HepG2 (cell line): ENCODE results near the gene NKAIN2.

Source experiments
- BCL6 ChIP-seq: IDR thresholded peaks from 2 replicates; pipeline ENCODE4 v1.6.1; 2016; ENCODE audit warnings: missing genetic modification reagents, missing compliant biosample characterization
- ERF ChIP-seq: IDR thresholded peaks from 2 replicates; pipeline ENCODE4 v1.6.1; 2018; ENCODE audit warnings: missing biosample characterization, missing genetic modification reagents
- POLR2A ChIP-seq, 2 experiments: IDR thresholded peaks; 2 replicates each; pipeline ENCODE4 v1.6.1; 2011; ENCODE audit warnings: low read depth in 2 of 2, low read length in 2 of 2, mild to moderate bottlenecking in 1 of 2, moderate library complexity in 1 of 2; ENCODE audit not compliant: insufficient read depth in 1 of 2
- RORA ChIP-seq: sonication (generic); formaldehyde crosslinking; IDR thresholded peaks from 2 replicates; pipeline ENCODE4 v1.5.0; 2020; ENCODE audit warnings: mild to moderate bottlenecking, missing genetic modification reagents, moderate library complexity
- SP1 ChIP-seq, 2 experiments: fragments of 450-650 bp in 1 of 2; sonication (generic) in 1 of 2; formaldehyde crosslinking in 1 of 2; IDR thresholded peaks; 2 replicates each; pipeline versions ENCODE4 v1.4.0 to v1.6.1; 2016 to 2020; ENCODE audit warnings: missing genetic modification reagents in 1 of 2
- TGIF2 ChIP-seq: IDR thresholded peaks from 2 replicates; pipeline ENCODE4 v1.6.1; 2016; ENCODE audit warnings: control low read depth, missing compliant biosample characterization
- TRIM24 ChIP-seq: sonication (generic); formaldehyde crosslinking; IDR thresholded peaks from 2 replicates; pipeline ENCODE4 v1.8.0; 2022; ENCODE audit warnings: mild to moderate bottlenecking, missing genetic modification reagents
- ZFP82 ChIP-seq: sonication (generic); formaldehyde crosslinking; IDR thresholded peaks from 2 replicates; pipeline ENCODE4 v1.5.1; 2020; ENCODE audit warnings: mild to moderate bottlenecking, missing genetic modification reagents, borderline replicate concordance
- ZNF619 ChIP-seq: sonication (generic); formaldehyde crosslinking; IDR thresholded peaks from 2 replicates; pipeline ENCODE4 v1.4.0; 2020; ENCODE audit warnings: mild to moderate bottlenecking, missing genetic modification reagents
- TF ChIP-seq, protein P1 (sequence below): sonication (generic); formaldehyde crosslinking; IDR thresholded peaks from 2 replicates; pipeline ENCODE4 v1.5.0; 2020; ENCODE audit warnings: mild to moderate bottlenecking, missing genetic modification reagents, moderate library complexity
- TF ChIP-seq, protein P2 (sequence below): fragments of 450-650 bp; IDR thresholded peaks from 2 replicates; pipeline ENCODE4 v1.6.1; 2016
- TF ChIP-seq, protein P3 (sequence below): sonication (generic); formaldehyde crosslinking; conservative IDR thresholded peaks from 2 replicates; pipeline ENCODE4 v1.4.0; 2020; ENCODE audit warnings: missing genetic modification reagents

DNA sequence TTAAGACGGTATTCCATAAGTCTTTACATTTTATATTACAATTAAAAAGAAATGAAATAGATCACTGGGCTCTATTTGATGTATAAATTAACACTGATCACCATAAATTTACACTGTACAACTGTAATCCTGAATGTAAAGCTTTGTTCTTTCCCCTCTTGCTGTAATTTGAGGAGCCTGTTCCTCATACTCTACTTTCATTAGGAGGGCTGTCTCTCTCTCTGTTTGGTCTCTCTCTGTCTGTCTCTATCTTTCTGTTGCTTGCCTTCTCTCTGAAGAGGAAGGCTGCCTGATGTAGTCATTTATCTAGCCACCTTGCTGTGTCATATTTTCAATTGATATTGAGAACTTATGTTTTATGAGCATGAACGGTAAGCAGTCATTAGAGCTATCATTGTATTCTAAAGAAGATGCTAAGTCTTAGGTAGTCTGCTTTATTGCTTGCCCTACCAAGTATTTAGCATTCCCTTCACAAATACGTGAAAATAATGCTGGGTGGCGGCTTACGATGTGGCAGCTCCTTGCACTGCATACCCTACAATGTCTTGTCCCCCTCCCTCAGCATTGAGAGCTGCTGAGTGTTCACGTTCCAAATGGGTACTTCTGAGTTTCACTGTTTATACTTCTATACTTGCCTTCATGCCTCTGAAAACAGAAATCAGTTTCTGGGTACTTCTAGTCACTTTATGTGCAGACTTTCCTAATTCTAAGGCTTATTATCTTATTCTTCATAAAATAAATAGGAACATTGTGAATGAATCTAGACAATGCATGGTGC is 205.5 kb downstream of the NKAIN2 start:
- TF ChIP-seq, protein P1, sequence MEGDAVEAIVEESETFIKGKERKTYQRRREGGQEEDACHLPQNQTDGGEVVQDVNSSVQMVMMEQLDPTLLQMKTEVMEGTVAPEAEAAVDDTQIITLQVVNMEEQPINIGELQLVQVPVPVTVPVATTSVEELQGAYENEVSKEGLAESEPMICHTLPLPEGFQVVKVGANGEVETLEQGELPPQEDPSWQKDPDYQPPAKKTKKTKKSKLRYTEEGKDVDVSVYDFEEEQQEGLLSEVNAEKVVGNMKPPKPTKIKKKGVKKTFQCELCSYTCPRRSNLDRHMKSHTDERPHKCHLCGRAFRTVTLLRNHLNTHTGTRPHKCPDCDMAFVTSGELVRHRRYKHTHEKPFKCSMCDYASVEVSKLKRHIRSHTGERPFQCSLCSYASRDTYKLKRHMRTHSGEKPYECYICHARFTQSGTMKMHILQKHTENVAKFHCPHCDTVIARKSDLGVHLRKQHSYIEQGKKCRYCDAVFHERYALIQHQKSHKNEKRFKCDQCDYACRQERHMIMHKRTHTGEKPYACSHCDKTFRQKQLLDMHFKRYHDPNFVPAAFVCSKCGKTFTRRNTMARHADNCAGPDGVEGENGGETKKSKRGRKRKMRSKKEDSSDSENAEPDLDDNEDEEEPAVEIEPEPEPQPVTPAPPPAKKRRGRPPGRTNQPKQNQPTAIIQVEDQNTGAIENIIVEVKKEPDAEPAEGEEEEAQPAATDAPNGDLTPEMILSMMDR (CRISPR knock-in tag) = no peak
- TF ChIP-seq POLR2A (IDR thresholded peaks at IDR 0.05; ENCODE audit: insufficient read depth in 1 of 2, low read depth in 2 of 2, low read length in 2 of 2) = no peak
- TF ChIP-seq, protein P2, sequence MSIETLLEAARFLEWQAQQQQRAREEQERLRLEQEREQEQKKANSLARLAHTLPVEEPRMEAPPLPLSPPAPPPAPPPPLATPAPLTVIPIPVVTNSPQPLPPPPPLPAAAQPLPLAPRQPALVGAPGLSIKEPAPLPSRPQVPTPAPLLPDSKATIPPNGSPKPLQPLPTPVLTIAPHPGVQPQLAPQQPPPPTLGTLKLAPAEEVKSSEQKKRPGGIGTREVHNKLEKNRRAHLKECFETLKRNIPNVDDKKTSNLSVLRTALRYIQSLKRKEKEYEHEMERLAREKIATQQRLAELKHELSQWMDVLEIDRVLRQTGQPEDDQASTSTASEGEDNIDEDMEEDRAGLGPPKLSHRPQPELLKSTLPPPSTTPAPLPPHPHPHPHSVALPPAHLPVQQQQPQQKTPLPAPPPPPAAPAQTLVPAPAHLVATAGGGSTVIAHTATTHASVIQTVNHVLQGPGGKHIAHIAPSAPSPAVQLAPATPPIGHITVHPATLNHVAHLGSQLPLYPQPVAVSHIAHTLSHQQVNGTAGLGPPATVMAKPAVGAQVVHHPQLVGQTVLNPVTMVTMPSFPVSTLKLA = no peak
- TF ChIP-seq ERF (CRISPR knock-in tag) = no peak
- no peak for TF ChIP-seq ZNF619 (CRISPR knock-in tag)
- TF ChIP-seq RORA (CRISPR knock-in tag) = no peak
- no peak for TF ChIP-seq TRIM24
- no peak for TF ChIP-seq ZFP82 (CRISPR knock-in tag)
- TF ChIP-seq BCL6 (CRISPR knock-in tag) = no peak
- TF ChIP-seq, protein P3, sequence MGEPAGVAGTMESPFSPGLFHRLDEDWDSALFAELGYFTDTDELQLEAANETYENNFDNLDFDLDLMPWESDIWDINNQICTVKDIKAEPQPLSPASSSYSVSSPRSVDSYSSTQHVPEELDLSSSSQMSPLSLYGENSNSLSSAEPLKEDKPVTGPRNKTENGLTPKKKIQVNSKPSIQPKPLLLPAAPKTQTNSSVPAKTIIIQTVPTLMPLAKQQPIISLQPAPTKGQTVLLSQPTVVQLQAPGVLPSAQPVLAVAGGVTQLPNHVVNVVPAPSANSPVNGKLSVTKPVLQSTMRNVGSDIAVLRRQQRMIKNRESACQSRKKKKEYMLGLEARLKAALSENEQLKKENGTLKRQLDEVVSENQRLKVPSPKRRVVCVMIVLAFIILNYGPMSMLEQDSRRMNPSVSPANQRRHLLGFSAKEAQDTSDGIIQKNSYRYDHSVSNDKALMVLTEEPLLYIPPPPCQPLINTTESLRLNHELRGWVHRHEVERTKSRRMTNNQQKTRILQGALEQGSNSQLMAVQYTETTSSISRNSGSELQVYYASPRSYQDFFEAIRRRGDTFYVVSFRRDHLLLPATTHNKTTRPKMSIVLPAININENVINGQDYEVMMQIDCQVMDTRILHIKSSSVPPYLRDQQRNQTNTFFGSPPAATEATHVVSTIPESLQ (CRISPR knock-in tag) = no peak
- no peak for TF ChIP-seq SP1 (IDR thresholded peaks at IDR 0.05)
- TF ChIP-seq SP1 (CRISPR knock-in tag; IDR thresholded peaks at IDR 0.05) = no peak
- TF ChIP-seq TGIF2 = no peak
